NOMO-1 (cell line): Measurements from ENCODE around the gene AJAP1.
"Not testable (repeated sequence)": the region's sequence is repeated elsewhere in the genome, so short reads cannot be mapped to it uniquely, and the experiment has no call there.

Source experiments
- DNase-seq, 2 experiments: peaks; one replicate each; lab custom pipeline; 2025; ENCODE audit not compliant: unreplicated experiment in 2 of 2; lab: John Stamatoyannopoulos, UW

Gene AJAP1

GRCh38 chr1:4653796-4654725 lies at the start of gene AJAP1:
Gene AJAP1 (plus strand): TSS chr1:4654609. CDS start chr1:4655426, 817 bp downstream.
- no peak for DNase-seq

- DNase-seq: no peak
Measured at GRCh38 chr1:4605158-4605557, 49.3 kb upstream of the AJAP1 start.

- no peak for DNase-seq
Measured at GRCh38 chr1:4611563-4612341, 42.7 kb upstream of the AJAP1 start.

GRCh38 chr1:4612991-4613390 lies 41.4 kb upstream of the AJAP1 start:
- DNase-seq: no peak

- no peak for DNase-seq
Measured at GRCh38 chr1:4613606-4614370, 40.6 kb upstream of the AJAP1 start.

- DNase-seq: no peak
Measured at GRCh38 chr1:4614371-4615137, 39.9 kb upstream of the AJAP1 start.

GRCh38 chr1:4615138-4615470 lies 39.3 kb upstream of the AJAP1 start:
- no peak for DNase-seq

- DNase-seq: no peak
Measured at GRCh38 chr1:4615501-4615900, 38.9 kb upstream of the AJAP1 start.

- DNase-seq: no peak
Measured at GRCh38 chr1:4616831-4617465, 37.5 kb upstream of the AJAP1 start.

- DNase-seq: no peak
Measured at GRCh38 chr1:4617506-4617905, 36.9 kb upstream of the AJAP1 start.

GRCh38 chr1:4618827-4619226 lies 35.6 kb upstream of the AJAP1 start:
- not testable (repeated sequence) for DNase-seq

- DNase-seq: no peak
Measured at GRCh38 chr1:4621646-4622045, 32.8 kb upstream of the AJAP1 start.

- no peak for DNase-seq
Measured at GRCh38 chr1:4622821-4623220, 31.6 kb upstream of the AJAP1 start.

- DNase-seq: no peak
Measured at GRCh38 chr1:4624141-4624715, 30.2 kb upstream of the AJAP1 start.

GRCh38 chr1:4624801-4625200 lies 29.6 kb upstream of the AJAP1 start:
- DNase-seq: no peak

GRCh38 chr1:4626061-4626460 lies 28.3 kb upstream of the AJAP1 start:
- no peak for DNase-seq

GRCh38 chr1:4626560-4627319 lies 27.7 kb upstream of the AJAP1 start:
- DNase-seq: no peak

- DNase-seq: no peak
Measured at GRCh38 chr1:4627353-4627752, 27.1 kb upstream of the AJAP1 start.

GRCh38 chr1:4628992-4629391 lies 25.4 kb upstream of the AJAP1 start:
- no peak for DNase-seq
